ENCODE data around the gene CHTF18.

- TF ChIP-seq, protein P1, sequence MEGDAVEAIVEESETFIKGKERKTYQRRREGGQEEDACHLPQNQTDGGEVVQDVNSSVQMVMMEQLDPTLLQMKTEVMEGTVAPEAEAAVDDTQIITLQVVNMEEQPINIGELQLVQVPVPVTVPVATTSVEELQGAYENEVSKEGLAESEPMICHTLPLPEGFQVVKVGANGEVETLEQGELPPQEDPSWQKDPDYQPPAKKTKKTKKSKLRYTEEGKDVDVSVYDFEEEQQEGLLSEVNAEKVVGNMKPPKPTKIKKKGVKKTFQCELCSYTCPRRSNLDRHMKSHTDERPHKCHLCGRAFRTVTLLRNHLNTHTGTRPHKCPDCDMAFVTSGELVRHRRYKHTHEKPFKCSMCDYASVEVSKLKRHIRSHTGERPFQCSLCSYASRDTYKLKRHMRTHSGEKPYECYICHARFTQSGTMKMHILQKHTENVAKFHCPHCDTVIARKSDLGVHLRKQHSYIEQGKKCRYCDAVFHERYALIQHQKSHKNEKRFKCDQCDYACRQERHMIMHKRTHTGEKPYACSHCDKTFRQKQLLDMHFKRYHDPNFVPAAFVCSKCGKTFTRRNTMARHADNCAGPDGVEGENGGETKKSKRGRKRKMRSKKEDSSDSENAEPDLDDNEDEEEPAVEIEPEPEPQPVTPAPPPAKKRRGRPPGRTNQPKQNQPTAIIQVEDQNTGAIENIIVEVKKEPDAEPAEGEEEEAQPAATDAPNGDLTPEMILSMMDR (IDR thresholded peaks at IDR 0.05) = no peak
- TF ChIP-seq POLR2A (IDR thresholded peaks at IDR 0.05) = no peak
Measured at GRCh38 chr16:746637-747036, 41.8 kb upstream of the CHTF18 start.

Measured in esophagus squamous epithelium (tissue), 4 donors.